ENCODE data around the gene LSAMP. TPM values are rescaled to one million over a fixed set of nuclear protein-coding genes. Genes with fewer than 3 reads are reported as not detected.

The LSAMP gene
- total and polyA plus RNA-seq, 2 of the 13 experiments (the other 11 are each of a cell fraction or from before 2014, with no cell fraction given): not detected

GRCh38 chr3:115999001-115999585 lies 446.2 kb downstream of the LSAMP start (continued):
- TF ChIP-seq PRDM15 (CRISPR knock-in tag; IDR thresholded peaks at IDR 0.05) (no peak), GATA4 (IDR thresholded peaks at IDR 0.05; ENCODE audit: borderline replicate concordance, low read depth) (no peak), HNRNPLL (IDR thresholded peaks at IDR 0.05; ENCODE audit: low read depth, low read length, poor library complexity, severe bottlenecking) (no peak)

- Histone ChIP-seq H3K4me3 (replicated peaks in 1 of 3; ENCODE audit: insufficient read depth in 1 of 3, low read depth in 2 of 3, low read length in 3 of 3) (no peak overlapping the region), H4K20me1 (ENCODE audit: insufficient read depth, low read length) (no peaks in the 10 kb centered on the region), H3K27ac (ENCODE audit: extremely low read length, insufficient read depth, low read length) (no peak overlapping the region), H3K9ac (ENCODE audit: insufficient read depth, low read depth, low read length) (no peak overlapping the region), H3K79me2 (ENCODE audit: insufficient read depth, low read length) (no peaks in the 10 kb centered on the region), H3K4me1 (ENCODE audit: insufficient read depth, low read length) (no peaks in the 10 kb centered on the region), H2AFZ (ENCODE audit: low read length) (no peak overlapping the region), H3K27me3 (ENCODE audit: control insufficient read depth in 1 of 2, insufficient read depth in 2 of 2, low read length in 2 of 2) (no peaks in the 10 kb centered on the region), H3K4me2 (ENCODE audit: low read depth, low read length) (no peak overlapping the region), H3K9me3 (ENCODE audit: low read length) (no peaks in the 10 kb centered on the region), H3K36me3 (replicated peaks in 1 of 2; ENCODE audit: control insufficient read depth in 1 of 2, insufficient read depth in 2 of 2, low read length in 2 of 2) (no peaks in the 10 kb centered on the region)
- in situ Hi-C loops (cut with HindIII; ENCODE audit: extremely low pct_ligation_motif_present, low pct_unique_long_range_greater_than_20kb) (no loop called here), intact Hi-C loops (cut with micrococcal nuclease; ENCODE audit: unreplicated experiment) (no loop called here)
- FAIRE-seq: no peak
- 11% methylated on average over 3 of the region's 3 CpGs for WGBS (ENCODE audit: low lambda C conversion rate)
- POLR2A ChIA-PET: no interaction called here
- ATAC-seq: no peak
- TF ChIP-seq ZSCAN25 (CRISPR knock-in tag; IDR thresholded peaks at IDR 0.05): no peak
- CTCF ChIA-PET (ENCODE audit: low intra/inter-chr PET ratio, low total read pairs): no interaction called here
- BruUV-seq (replicated peaks): no TSS peak
- DNase-seq (ENCODE audit: low spot score): no peak
Observed at GRCh38 chr3:115996420-115997108, 448.7 kb downstream of the LSAMP start.

Data from HepG2 (cell line).